NB4 (cell line): ENCODE measurements around the gene ZNF143.

Experiments
- CTCF ChIP-seq: IDR thresholded peaks from one replicate; pipeline ENCODE4 v1.5.1; 2012; ENCODE audit warnings: low read depth, low read length
- MAX ChIP-seq: IDR thresholded peaks from 2 replicates; pipeline ENCODE4 v1.6.1; 2011; ENCODE audit warnings: low read depth, low read length
- MYC ChIP-seq: IDR thresholded peaks from 2 replicates; pipeline ENCODE4 v1.6.1; 2011; ENCODE audit warnings: low read depth, low read length

DNA sequence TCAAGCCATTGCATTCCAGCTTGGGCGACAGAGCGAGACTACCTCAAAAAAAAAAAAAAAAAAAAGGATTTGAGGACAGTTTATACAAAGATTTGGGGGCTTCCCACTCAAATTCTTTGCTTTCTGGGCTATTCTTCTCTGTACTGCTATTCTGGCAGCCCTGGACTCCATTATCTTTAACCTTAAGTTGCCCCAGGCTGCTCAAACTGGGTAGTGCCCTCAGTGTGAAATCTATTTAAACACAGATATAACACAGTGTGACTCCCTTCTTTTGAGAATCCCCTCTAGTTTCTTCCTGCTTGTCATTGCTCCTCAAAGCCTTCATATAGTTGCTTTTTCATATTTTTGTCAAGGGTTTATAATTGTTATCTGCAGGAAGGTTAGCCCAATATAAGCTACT lies 63.2 kb downstream of the ZNF143 start:
- TF ChIP-seq CTCF (no peak), MAX (no peak), MYC (no peak)
